CD4-positive, alpha-beta T cell (primary cell): ENCODE data around the gene FSCN2. TPM values are rescaled to one million over a fixed set of nuclear protein-coding genes. Genes with fewer than 3 reads are reported as not detected.

Experiments used
- ATAC-seq: fragments of 200-7000 bp; cut with Tn5 transposase; one replicate; pipeline ENCODE4 v1.10.0; 2022; ENCODE audit warnings: mild to moderate bottlenecking; ENCODE audit not compliant: poor library complexity
- CTCF ChIA-PET: fragments of 350-600 bp; sonication (Branson Sonifier 250); formaldehyde crosslinking; loops from one replicate; lab custom pipeline; 2021; ENCODE audit warnings: antibody characterized with exemption, inconsistent platforms; lab: Charles Lee
- POLR2A ChIA-PET: fragments of 350-600 bp; sonication (Branson Sonifier 250); formaldehyde crosslinking; loops from one replicate; lab custom pipeline; 2021; ENCODE audit warnings: antibody characterized with exemption, inconsistent platforms; lab: Charles Lee
- DNase-seq, 14 experiments: peaks; one replicate each; pipeline ENCODE4 v3.0.0-alpha.2; 2013 to 2020; ENCODE audit warnings: mixed read lengths in 2 of 14
- H3K27ac ChIP-seq, 2 donors: one replicate each; pipeline versions ENCODE4 v1.5.1 to v1.7.0; 2013; ENCODE audit warnings: low read length in 2 of 2, low read depth in 1 of 2, mild to moderate bottlenecking in 1 of 2
- H3K27me3 ChIP-seq, 2 experiments: 1 replicate in 1 of 2; 2 replicates in 1 of 2; pipeline versions ENCODE4 v1.6.1 to v1.7.0; 2013; ENCODE audit warnings: low read length in 2 of 2, control low read depth in 1 of 2, mild to moderate bottlenecking in 1 of 2, moderate library complexity in 1 of 2; ENCODE audit not compliant: insufficient read depth in 2 of 2, control insufficient read depth in 1 of 2
- H3K36me3 ChIP-seq: one replicate; pipeline ENCODE4 v1.6.1; 2013; ENCODE audit warnings: low read length, control low read depth; ENCODE audit not compliant: insufficient read depth
- H3K4me1 ChIP-seq: one replicate; pipeline ENCODE4 v1.6.1; 2013; ENCODE audit warnings: low read length, control low read depth; ENCODE audit not compliant: insufficient read depth
- H3K4me3 ChIP-seq: one replicate; pipeline ENCODE4 v1.5.1; 2013; ENCODE audit warnings: mild to moderate bottlenecking, low read length, moderate library complexity
- H3K9me3 ChIP-seq, 2 experiments: 1 replicate in 1 of 2; 2 replicates in 1 of 2; pipeline versions ENCODE4 v1.6.1 to v1.7.0; 2013; ENCODE audit warnings: low read length in 2 of 2, mild to moderate bottlenecking in 2 of 2, control low read depth in 1 of 2, moderate library complexity in 1 of 2; ENCODE audit not compliant: control insufficient read depth in 1 of 2, insufficient read depth in 1 of 2
- H3K27ac Mint-ChIP-seq: one replicate; pipeline ENCODE4 v1.8.0; 2020; ENCODE audit warnings: mixed read lengths
- H3K27me3 Mint-ChIP-seq: one replicate; pipeline ENCODE4 v1.8.0; 2021; ENCODE audit warnings: mixed read lengths
- H3K36me3 Mint-ChIP-seq: one replicate; pipeline ENCODE4 v1.8.0; 2021; ENCODE audit warnings: low read depth, mixed read lengths
- H3K4me1 Mint-ChIP-seq: one replicate; pipeline ENCODE4 v1.8.0; 2021; ENCODE audit warnings: low read depth, mixed read lengths
- H3K4me3 Mint-ChIP-seq: one replicate; pipeline ENCODE4 v1.8.0; 2020; ENCODE audit warnings: mild to moderate bottlenecking, mixed read lengths
- H3K9me3 Mint-ChIP-seq: one replicate; pipeline ENCODE4 v1.8.0; 2020; ENCODE audit warnings: mixed read lengths
- intact Hi-C, 2 experiments: fragments of 100-400 bp; cut with DNase I in 1 of 2; cut with micrococcal nuclease in 1 of 2; formaldehyde crosslinking; loops; one replicate each; pipeline versions ENCODE4 v1.15.1 to v1.9.0; 2023 to 2025; cut with DNase I, micrococcal nuclease
- total RNA-seq, 174 experiments: library from RNA in 2 of 174; stranded (reverse) in 2 of 174; gene quantifications; one replicate each; pipeline ENCODE4 v1.2.3 and lab custom pipeline; 2021 to 2026
- TF ChIP-seq, protein P1 (sequence below): fragments of 200-600 bp; IDR thresholded peaks from one replicate; pipeline ENCODE4 v1.8.0; 2022; ENCODE audit warnings: antibody characterized with exemption, mild to moderate bottlenecking

Gene FSCN2
- total RNA-seq, 2 experiments from 2014 or later, result 1.0 to 1.1 TPM

DNA sequence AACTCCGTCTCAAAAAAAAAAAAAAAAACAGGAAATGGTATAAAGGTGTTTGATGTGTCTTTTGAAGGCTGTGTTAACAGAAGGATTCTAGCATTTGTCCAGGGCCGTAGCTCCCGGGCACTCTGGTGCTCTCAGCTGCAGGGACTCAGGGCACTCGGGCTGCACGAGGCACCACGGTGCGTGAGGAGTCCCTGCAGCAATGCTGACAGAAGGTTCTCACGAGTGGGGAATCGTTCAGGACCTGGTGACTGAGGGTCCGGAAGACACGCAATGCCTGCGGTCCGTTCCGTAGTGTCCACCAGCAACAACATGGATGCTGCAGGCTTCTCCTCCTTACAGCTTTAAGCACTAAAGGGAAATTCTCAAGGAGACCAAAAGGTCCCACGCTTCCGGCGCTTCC lies 36.6 kb downstream of the FSCN2 start:
- Histone ChIP-seq H3K36me3 (peaks cover 77% of the 10 kb centered on the region), H3K27ac (no peak overlapping the region)
- POLR2A ChIA-PET, result no interaction called here

GRCh38 chr17:81565231-81565630 lies 37.1 kb downstream of the FSCN2 start:
- intact Hi-C loops, result no loop called here
- DNase-seq (no peak), ATAC-seq (no peak)
- no peaks in the 10 kb centered on the region for H3K9me3 ChIP-seq
- no peaks in the 10 kb centered on the region for H3K27me3 ChIP-seq
- Mint-ChIP-seq H3K4me1 (no peaks in the 10 kb centered on the region), H3K36me3 (peaks cover 83% of the 10 kb centered on the region), H3K27me3 (no peaks in the 10 kb centered on the region), H3K9me3 (no peaks in the 10 kb centered on the region), H3K4me3 (no peak overlapping the region), H3K27ac (no peak overlapping the region)
- no peak overlapping the region for H3K4me3 ChIP-seq
- TF ChIP-seq, protein P1, sequence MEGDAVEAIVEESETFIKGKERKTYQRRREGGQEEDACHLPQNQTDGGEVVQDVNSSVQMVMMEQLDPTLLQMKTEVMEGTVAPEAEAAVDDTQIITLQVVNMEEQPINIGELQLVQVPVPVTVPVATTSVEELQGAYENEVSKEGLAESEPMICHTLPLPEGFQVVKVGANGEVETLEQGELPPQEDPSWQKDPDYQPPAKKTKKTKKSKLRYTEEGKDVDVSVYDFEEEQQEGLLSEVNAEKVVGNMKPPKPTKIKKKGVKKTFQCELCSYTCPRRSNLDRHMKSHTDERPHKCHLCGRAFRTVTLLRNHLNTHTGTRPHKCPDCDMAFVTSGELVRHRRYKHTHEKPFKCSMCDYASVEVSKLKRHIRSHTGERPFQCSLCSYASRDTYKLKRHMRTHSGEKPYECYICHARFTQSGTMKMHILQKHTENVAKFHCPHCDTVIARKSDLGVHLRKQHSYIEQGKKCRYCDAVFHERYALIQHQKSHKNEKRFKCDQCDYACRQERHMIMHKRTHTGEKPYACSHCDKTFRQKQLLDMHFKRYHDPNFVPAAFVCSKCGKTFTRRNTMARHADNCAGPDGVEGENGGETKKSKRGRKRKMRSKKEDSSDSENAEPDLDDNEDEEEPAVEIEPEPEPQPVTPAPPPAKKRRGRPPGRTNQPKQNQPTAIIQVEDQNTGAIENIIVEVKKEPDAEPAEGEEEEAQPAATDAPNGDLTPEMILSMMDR, result no peak
- ChIA-PET POLR2A (no interaction called here), CTCF (no interaction called here)
- H3K4me1 ChIP-seq, result no peaks in the 10 kb centered on the region
- peaks cover 77% of the 10 kb centered on the region for H3K36me3 ChIP-seq
- H3K27ac ChIP-seq, result no peak overlapping the region

More for the DNA sequence above, 36.6 kb downstream of the FSCN2 start:
- Mint-ChIP-seq H3K4me1 (no peaks in the 10 kb centered on the region), H3K27me3 (no peaks in the 10 kb centered on the region), H3K36me3 (peaks cover 82% of the 10 kb centered on the region), H3K4me3 (no peak overlapping the region), H3K9me3 (no peaks in the 10 kb centered on the region), H3K27ac (no peak overlapping the region)
- H3K9me3 ChIP-seq, result no peaks in the 10 kb centered on the region
- no peaks in the 10 kb centered on the region for H3K4me1 ChIP-seq
- no peak for ATAC-seq
- H3K27me3 ChIP-seq, result no peaks in the 10 kb centered on the region
- TF ChIP-seq, protein P1, result no peak
- no peak for DNase-seq
- CTCF ChIA-PET, result no interaction called here
- no peak overlapping the region for H3K4me3 ChIP-seq
- intact Hi-C loops, result no loop called here

- no peak overlapping the region for H3K4me3 ChIP-seq
- H3K4me1 ChIP-seq, result no peaks in the 10 kb centered on the region
- intact Hi-C loops, result no loop called here
- TF ChIP-seq, protein P1, result no peak
- Mint-ChIP-seq H3K9me3 (no peaks in the 10 kb centered on the region), H3K27ac (no peak overlapping the region), H3K27me3 (no peaks in the 10 kb centered on the region), H3K4me3 (no peak overlapping the region), H3K36me3 (peaks cover 80% of the 10 kb centered on the region), H3K4me1 (no peaks in the 10 kb centered on the region)
- no peaks in the 10 kb centered on the region for H3K27me3 ChIP-seq
- ChIA-PET POLR2A (no interaction called here), CTCF (interaction anchor here (0.6 kb wide), 1 partner anchor 21 kb away, joined by 3 read pairs; no protein-coding TSS in a partner anchor)
- H3K36me3 ChIP-seq, result peaks cover 84% of the 10 kb centered on the region
- DNase-seq (no peak), ATAC-seq (no peak)
- no peaks in the 10 kb centered on the region for H3K9me3 ChIP-seq
- no peak overlapping the region for H3K27ac ChIP-seq
Observed at GRCh38 chr17:81566461-81567126, 38.4 kb downstream of the FSCN2 start.
